GM20431 (cell line): ENCODE results near the gene KDM4C.

ENCODE experiments used
- in situ Hi-C: fragments of 300-500 bp; cut with MseI, MboI; formaldehyde crosslinking; loops from one replicate; pipeline ENCODE4 v1.15.0; 2020; ENCODE audit warnings: low sequenced_read_pairs; ENCODE audit not compliant: unreplicated experiment

KDM4C gene

DNA sequence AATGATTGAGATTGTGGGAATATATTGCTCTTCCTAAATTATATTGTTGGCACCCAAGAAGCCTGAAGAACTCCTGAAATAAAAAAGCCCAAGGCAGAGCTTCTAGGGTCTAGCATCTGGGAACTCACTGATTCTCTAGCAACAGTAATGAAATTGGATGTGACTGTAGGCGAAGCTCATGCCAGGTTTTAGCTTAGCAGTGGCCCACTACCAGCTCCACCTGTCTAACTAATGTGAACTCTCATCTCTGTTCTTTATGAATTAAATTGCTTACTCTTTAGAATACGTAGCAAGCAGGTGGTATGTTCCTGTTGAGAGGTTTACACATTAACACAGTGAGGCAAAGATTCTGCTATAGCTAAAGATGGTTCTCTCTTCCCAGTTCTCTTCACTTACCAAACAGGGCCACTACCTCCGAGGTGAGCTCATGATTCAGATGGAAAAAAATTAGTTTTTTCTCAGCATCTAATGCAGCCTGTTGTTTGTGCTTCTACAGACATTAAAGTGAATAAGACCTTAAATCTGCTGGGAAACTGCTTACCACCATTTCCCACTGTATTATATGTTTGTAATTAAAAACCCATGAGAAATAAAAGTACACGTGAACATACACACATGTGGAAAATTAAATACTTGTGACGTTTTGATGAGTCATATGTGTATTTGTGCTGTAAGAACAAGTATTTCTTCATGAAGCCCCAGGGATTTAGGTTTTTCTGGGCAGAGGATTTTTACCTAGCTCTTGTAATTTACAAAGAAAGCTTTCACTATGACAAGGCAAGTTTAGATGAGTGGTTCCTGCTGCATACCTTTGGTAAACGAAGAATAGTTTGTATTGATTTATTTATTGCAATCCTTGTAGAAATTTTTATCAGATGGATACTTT, 360.1 kb downstream of the KDM4C start:
- in situ Hi-C loops = no loop called here

- in situ Hi-C loops = no loop called here
These were observed 360.9 kb downstream of the KDM4C start for GRCh38 chr9:7118633-7119032.

DNA sequence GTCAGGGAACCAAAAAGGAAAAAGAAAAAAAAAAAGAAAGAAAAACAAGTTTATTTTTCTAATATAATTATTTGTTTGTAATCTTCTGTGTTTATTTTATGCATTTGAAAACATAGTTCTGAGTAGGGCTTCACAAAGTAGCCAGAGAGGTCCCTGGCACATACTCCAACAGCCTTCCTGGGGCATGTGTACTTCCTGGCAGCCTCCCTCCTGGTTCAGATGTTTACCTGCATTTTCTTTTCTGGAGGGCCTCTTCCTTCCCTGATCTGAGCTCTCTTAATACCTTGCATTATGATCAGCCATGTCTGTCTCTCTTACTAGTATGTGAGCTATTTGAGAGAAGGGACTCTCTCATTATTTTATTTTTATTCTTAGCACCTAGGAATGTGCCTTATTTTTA, 361.8 kb downstream of the KDM4C start:
- in situ Hi-C loops = no loop called here

- in situ Hi-C loops = no loop called here
These were observed 363.3 kb downstream of the KDM4C start for GRCh38 chr9:7121055-7121454.

DNA sequence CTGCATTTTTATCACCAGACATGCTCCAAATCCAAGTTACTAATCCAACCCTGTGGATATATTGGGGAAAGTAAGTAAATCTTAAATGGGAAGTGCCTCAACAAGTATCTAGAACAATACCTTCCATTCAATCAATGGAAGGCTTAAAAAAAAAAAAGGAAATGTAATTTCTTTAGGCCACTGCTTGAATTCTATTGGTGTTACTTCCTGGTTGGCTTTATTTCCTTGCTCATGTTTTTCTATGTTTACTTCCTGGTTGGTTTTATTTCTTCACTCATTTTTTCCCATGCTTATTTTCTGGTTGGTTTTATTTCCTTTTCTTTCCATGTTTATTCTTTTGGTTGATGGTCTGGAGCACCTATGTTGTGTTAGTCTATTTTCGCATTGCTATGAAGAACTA, 363.9 kb downstream of the KDM4C start:
- in situ Hi-C loops = no loop called here

GRCh38 chr9:7123743-7124142, 366.0 kb downstream of the KDM4C start:
- in situ Hi-C loops = no loop called here

GRCh38 chr9:7125231-7125630, 367.5 kb downstream of the KDM4C start:
- in situ Hi-C loops = no loop called here

- in situ Hi-C loops = no loop called here
These were observed 371.6 kb downstream of the KDM4C start for GRCh38 chr9:7129391-7129790.

- in situ Hi-C loops = no loop called here
These were observed 372.6 kb downstream of the KDM4C start for GRCh38 chr9:7130266-7130820.

DNA sequence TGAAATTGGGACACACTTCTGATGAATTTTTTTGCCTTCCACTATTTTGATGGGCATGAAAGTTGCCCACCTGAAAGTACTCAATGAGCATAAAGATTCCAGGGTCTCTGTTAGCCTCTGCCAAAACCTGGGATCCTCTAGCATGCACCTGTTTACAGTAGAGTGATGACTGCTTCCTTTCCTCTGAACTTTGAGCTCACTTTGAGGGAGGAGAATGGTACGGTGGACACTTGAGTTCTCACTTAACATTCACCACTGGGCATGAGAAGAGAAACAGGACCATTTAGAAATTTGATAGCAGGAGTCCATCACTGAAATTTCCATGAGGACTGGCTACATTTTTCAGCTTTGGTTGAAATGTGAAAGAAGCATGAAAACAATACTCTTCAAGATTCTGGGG, 374.8 kb downstream of the KDM4C start:
- in situ Hi-C loops = no loop called here

DNA sequence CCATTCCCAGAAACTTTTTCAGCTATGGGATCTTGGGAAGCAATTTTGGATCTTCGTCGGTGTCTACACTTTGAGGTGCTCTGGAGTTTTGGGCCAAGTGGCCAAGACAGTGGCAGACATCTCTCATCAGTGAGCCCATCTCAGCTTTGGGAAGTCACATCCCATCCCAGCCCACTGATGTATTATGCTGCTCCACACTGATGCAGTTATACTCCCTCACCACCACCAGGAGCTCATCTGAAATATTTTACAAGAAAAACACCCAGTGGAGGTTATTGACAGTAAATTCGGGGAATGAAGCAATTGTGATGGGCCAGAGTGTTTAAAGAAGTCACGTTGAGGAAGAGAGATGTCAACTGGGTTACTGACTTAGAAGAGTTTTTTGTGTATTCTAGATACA, 378.0 kb downstream of the KDM4C start:
- in situ Hi-C loops = no loop called here

DNA sequence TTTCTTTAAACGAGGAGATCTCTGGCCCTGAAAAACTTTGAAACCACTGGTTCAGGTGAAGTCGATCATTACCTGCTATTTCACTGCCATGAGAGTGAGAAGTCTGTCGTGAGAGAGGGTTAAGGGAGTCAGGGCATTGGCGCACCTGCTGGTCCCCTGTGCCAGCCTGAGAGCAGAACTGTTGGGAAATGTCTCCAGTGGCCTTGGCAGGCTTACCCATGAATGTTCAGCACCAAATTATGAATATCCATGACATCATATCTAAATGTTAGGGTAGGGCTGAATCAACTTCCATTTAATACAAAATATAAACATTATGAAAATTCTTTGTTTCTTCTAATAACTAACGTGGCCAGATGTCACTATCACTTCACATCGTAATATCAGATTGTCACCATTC, 379.3 kb downstream of the KDM4C start:
- in situ Hi-C loops = no loop called here

- in situ Hi-C loops = no loop called here
These were observed 379.8 kb downstream of the KDM4C start for GRCh38 chr9:7137571-7137970.

DNA sequence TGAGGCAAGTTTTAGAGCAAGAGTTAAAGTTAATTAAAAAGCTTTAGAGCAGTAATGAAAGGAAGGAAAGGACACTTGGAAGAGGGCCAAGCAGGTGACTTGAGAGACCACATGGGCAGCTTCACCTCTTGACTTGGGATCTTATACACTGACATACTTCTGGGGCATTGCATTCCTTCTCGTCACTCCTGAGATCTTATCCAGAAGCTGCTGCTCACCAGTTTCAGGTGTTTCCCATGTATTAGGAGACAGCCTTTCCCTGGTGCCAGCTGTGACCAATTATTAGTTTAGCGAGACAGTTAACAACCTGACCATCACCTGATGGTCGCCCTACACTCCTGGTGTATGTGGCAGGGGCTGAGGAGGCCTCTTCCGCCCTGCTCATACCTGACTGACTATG, 382.1 kb downstream of the KDM4C start:
- in situ Hi-C loops = no loop called here

DNA sequence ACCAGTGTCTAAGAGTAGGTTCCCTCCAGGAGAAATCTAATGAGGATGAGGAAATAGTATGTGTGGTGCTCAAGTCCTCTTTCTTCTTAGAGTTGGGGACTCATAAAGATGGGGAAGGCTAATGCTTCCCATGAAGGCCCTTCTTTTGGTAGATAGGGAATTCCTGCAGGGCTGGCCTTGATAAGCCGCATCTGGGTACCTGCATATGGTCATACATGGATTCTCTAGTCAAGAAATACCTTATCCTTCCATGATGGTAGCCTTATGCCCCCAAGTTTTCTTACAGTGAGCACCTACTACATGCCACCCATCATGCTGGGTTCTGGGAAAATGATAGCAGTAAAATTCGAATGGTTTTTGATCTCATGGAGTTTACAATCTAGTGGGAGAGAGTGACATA, 382.6 kb downstream of the KDM4C start:
- in situ Hi-C loops = no loop called here

- in situ Hi-C loops = no loop called here
These were observed 385.9 kb downstream of the KDM4C start for GRCh38 chr9:7143645-7144200.

DNA sequence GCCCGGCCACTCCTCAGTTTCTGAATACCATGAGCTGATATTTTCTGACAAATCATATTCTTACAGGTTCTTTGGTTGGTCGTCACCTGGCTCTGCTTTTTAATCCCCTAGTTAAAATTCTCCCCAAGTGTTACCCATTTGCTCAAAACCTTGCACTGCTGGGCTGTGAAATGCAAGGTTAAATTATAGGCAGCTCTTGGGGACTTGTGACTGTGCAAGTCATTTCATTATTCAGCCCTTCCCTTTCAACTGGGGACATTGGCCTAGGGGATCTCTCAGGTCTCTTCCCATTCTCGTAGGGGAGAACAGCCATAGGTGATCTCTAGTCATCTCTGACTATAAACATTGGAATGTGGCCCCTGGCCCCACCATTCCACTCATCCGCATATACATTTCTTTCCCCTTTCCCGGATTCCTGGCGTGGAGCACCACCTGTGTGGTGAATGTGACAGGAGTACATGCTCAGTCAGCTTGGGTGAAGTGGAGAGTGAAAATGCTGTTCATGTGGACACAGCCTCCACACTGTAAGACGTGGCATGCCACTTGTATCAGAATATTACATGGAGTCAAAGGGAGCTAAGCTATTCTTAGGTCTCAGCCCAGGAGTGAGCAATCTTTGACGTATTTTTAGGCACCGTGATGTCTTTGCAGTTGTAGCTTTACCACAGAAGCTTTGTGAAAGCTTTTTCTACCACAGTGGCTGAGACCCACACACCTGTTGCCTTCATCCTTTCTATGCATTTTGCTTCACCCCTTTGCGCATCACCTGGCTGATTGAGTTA, 386.7 kb downstream of the KDM4C start:
- in situ Hi-C loops = no loop called here

DNA sequence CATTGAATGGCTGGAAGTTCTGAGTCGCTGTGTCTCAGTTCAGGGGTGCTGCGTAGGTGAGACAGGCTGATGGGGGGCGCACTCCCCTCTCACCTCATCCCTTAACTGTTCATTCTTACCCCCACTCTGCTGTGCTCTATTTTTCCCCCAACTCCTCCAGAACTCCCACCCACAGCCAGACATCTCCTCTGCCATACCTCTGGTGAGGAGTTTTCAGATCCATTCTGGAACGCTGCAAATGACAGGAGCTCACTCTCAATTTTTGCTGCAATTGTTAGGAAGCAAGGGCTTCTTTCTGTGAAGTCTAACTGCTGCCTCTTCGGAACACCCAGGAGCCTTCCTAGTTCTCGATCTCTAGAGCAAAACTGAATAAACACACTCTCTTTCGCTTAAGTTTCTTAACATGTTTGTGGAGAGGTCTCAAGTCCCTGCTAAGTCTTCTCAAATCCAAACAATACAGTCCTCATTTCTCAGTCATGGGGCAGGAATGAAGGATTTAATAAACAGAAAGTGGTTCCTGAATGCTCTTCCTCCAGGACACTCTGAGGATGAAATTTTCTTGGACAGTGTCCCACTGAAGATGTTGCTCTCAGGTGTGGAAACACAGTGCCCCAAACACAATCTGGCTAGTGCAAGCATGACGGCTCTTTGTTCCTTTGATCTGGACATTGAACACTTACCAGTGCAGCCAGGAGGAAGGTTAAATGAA, 387.7 kb downstream of the KDM4C start:
- in situ Hi-C loops = no loop called here

- in situ Hi-C loops = no loop called here
These were observed 388.8 kb downstream of the KDM4C start for GRCh38 chr9:7146582-7146981.
